GM12865 (cell line): ENCODE measurements around the gene SLC9A9.

Experiments
- DNase-seq: peaks from one replicate; pipeline ENCODE4 v3.0.0; 2010; ENCODE audit warnings: low read depth
- H3K4me3 ChIP-seq: 2 replicates; pipeline ENCODE4 v1.5.1; 2011; ENCODE audit warnings: mild to moderate bottlenecking, low read depth, low read length, control low read depth
- TF ChIP-seq, protein P1 (sequence below): IDR thresholded peaks from 2 replicates; pipeline ENCODE4 v1.5.1; 2011; ENCODE audit warnings: low read length, control low read depth, low read depth, inconsistent platforms; ENCODE audit not compliant: insufficient read depth; ENCODE audit errors: missing control alignments

Gene SLC9A9

GRCh38 chr3:143427631-143428030 lies 420.6 kb downstream of the SLC9A9 start:
- DNase-seq = peak; percentile 25
- TF ChIP-seq, protein P1, sequence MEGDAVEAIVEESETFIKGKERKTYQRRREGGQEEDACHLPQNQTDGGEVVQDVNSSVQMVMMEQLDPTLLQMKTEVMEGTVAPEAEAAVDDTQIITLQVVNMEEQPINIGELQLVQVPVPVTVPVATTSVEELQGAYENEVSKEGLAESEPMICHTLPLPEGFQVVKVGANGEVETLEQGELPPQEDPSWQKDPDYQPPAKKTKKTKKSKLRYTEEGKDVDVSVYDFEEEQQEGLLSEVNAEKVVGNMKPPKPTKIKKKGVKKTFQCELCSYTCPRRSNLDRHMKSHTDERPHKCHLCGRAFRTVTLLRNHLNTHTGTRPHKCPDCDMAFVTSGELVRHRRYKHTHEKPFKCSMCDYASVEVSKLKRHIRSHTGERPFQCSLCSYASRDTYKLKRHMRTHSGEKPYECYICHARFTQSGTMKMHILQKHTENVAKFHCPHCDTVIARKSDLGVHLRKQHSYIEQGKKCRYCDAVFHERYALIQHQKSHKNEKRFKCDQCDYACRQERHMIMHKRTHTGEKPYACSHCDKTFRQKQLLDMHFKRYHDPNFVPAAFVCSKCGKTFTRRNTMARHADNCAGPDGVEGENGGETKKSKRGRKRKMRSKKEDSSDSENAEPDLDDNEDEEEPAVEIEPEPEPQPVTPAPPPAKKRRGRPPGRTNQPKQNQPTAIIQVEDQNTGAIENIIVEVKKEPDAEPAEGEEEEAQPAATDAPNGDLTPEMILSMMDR = no peak
- H3K4me3 ChIP-seq = no peak overlapping the region

DNA sequence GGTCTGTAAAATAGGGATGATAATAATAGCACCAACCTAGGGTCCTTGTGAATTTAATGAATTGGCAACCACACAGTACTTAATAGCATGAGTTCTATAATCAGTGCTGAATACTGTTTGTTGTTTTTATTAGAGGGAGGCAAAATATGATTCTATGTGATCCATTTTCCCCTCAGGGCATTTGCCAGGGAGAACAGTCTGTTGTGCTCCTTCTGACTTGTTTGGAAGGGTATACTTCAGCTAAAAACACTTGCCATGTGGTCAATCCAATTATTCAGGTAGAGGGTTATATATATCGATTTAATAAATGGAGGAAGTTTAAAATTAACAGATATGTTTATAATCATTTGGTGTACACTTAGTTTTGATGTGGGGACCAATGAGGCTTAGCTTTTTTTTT lies 423.4 kb downstream of the SLC9A9 start:
- no peak overlapping the region for H3K4me3 ChIP-seq
- TF ChIP-seq, protein P1 = no peak

DNA sequence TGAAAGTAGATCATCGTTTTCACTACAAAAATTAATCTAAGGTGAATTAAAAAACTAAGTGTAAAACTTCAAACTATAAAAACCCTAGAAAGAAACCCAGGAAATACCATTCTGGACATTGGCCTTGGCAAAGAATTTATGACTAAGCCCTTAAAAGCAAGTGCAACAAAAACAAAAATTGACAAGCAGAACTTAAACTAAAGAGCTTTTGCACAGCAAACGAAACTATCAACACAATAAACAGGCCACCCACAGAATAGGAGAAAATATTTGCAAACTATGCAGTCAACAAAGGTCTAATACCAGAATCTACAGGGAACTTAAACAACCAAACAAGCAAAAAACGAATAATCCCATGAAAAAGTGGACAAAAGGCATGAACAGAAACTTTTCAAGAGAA lies 426.7 kb downstream of the SLC9A9 start:
- DNase-seq = no peak
- no peak overlapping the region for H3K4me3 ChIP-seq
- TF ChIP-seq, protein P1 = no peak

More for the DNA sequence above, 423.4 kb downstream of the SLC9A9 start:
- DNase-seq = no peak

DNA sequence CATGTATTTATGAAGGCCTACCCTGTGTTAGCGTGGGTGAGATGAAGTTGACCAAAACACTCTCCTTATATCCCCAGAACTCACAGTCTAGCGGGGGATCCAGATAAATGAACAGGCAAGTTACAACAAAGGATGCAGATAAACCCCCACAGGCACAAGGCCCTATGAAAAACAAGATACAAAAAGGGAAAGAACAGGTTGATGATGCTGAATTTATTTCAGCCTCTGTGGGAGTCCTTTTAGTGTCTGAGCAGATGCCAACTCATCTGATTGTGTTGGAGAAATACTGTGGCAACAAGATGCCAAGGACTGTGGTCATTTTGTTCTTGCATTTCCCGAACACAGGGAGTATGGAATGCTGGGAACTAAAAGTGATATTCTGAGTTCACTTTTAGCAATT lies 428.7 kb downstream of the SLC9A9 start:
- TF ChIP-seq, protein P1 = no peak
- no peak overlapping the region for H3K4me3 ChIP-seq
- DNase-seq = no peak

GRCh38 chr3:143418391-143418790 lies 429.9 kb downstream of the SLC9A9 start:
- TF ChIP-seq, protein P1 = no peak
- DNase-seq = no peak
- H3K4me3 ChIP-seq = no peak overlapping the region

GRCh38 chr3:143416229-143416628 lies 432.0 kb downstream of the SLC9A9 start:
- DNase-seq = no peak

More at GRCh38 chr3:143416229-143416628, 432.0 kb downstream of the SLC9A9 start:
- no peak overlapping the region for H3K4me3 ChIP-seq
- TF ChIP-seq, protein P1 = no peak
